Fibroblast of lung (primary cell): ENCODE data around the gene PIK3R6. TPM values are rescaled to one million over a fixed set of nuclear protein-coding genes. Genes with fewer than 3 reads are reported as not detected.

Source experiments
- DNase-seq, 2 donors: peaks; one replicate each; pipeline versions ENCODE4 v3.0.0 to v3.0.0-alpha.2; 2010; ENCODE audit warnings: low read depth in 2 of 2
- H2AFZ ChIP-seq: 2 replicates; pipeline ENCODE4 v1.5.1; 2012; ENCODE audit warnings: low read length, control low read depth, inconsistent platforms
- H3K27ac ChIP-seq: 2 replicates; pipeline ENCODE4 v1.5.1; 2011; ENCODE audit warnings: low read length, control low read depth; ENCODE audit not compliant: insufficient read depth
- H3K27me3 ChIP-seq: 2 replicates; pipeline ENCODE4 v1.5.1; 2011; ENCODE audit warnings: mild to moderate bottlenecking, low read length; ENCODE audit not compliant: control insufficient read depth, insufficient read depth
- H3K36me3 ChIP-seq: 2 replicates; pipeline ENCODE4 v1.5.1; 2011; ENCODE audit warnings: low read length; ENCODE audit not compliant: control insufficient read depth, insufficient read depth
- H3K4me1 ChIP-seq: 2 replicates; pipeline ENCODE4 v1.5.1; 2011; ENCODE audit warnings: low read length; ENCODE audit not compliant: control insufficient read depth, insufficient read depth; ENCODE audit errors: extremely low read depth
- H3K4me2 ChIP-seq: 2 replicates; pipeline ENCODE4 v1.5.1; 2011; ENCODE audit warnings: low read length, control low read depth; ENCODE audit not compliant: insufficient read depth; ENCODE audit errors: extremely low read depth
- H3K4me3 ChIP-seq, 4 experiments: fragments of 200-600 bp in 1 of 4; sonication (generic) in 1 of 4; replicated peaks in 1 of 4; 2 replicates each; pipeline ENCODE4 v1.5.1; 2011 to 2016; ENCODE audit warnings: low read length in 4 of 4, low read depth in 3 of 4, mild to moderate bottlenecking in 3 of 4, control low read depth in 2 of 4, inconsistent platforms in 1 of 4, mixed read lengths in 1 of 4; ENCODE audit not compliant: insufficient read depth in 1 of 4; ENCODE audit errors: control extremely low read depth in 1 of 4
- H3K79me2 ChIP-seq: 2 replicates; pipeline ENCODE4 v1.5.1; 2012; ENCODE audit warnings: mild to moderate bottlenecking, low read length, inconsistent platforms; ENCODE audit not compliant: control insufficient read depth, insufficient read depth
- H3K9ac ChIP-seq: 2 replicates; pipeline ENCODE4 v1.5.1; 2011; ENCODE audit warnings: mild to moderate bottlenecking, low read length, control low read depth; ENCODE audit not compliant: insufficient read depth
- H3K9me3 ChIP-seq: 2 replicates; pipeline ENCODE4 v1.5.1; 2012; ENCODE audit warnings: low read depth, low read length; ENCODE audit not compliant: control insufficient read depth, insufficient read depth
- H4K20me1 ChIP-seq: 2 replicates; pipeline ENCODE4 v1.5.1; 2011; ENCODE audit warnings: low read length; ENCODE audit not compliant: control insufficient read depth, insufficient read depth; ENCODE audit errors: extremely low read depth
- EZH2 ChIP-seq: IDR thresholded peaks from 2 replicates; pipeline ENCODE4 v1.5.1; 2012; ENCODE audit warnings: low read length, control low read depth, mild to moderate bottlenecking; ENCODE audit errors: missing control alignments
- polyA plus RNA-seq, 2 donors: library from polyadenylated mRNA; depleted of rRNA in 1 of 2; stranded (reverse) in 1 of 2; unstranded in 1 of 2; fragments of >200 nt; gene quantifications; 2 replicates each; pipeline ENCODE4 v1.2.1, GENCODE V29; 2011 to 2012; ENCODE audit warnings: missing spikeins in 1 of 2
- total RNA-seq: library from RNA; depleted of rRNA; stranded (reverse); fragments of >200 nt; gene quantifications from 2 replicates; pipeline ENCODE4 v1.2.1, GENCODE V29; 2014
- TF ChIP-seq, protein P1 (sequence below), 2 donors: IDR thresholded peaks in 1 of 2; conservative IDR thresholded peaks in 1 of 2; 1 replicate in 1 of 2; 2 replicates in 1 of 2; pipeline ENCODE4 v1.5.1; 2011 to 2012; ENCODE audit warnings: low read length in 2 of 2, control low read depth in 1 of 2, inconsistent platforms in 1 of 2, low read depth in 1 of 2, mild to moderate bottlenecking in 1 of 2

Gene PIK3R6
- total and polyA plus RNA-seq, 2 donors (not counting 1 experiment from before 2014, with no cell fraction given) = 0.02 TPM; not detected in 1

DNA sequence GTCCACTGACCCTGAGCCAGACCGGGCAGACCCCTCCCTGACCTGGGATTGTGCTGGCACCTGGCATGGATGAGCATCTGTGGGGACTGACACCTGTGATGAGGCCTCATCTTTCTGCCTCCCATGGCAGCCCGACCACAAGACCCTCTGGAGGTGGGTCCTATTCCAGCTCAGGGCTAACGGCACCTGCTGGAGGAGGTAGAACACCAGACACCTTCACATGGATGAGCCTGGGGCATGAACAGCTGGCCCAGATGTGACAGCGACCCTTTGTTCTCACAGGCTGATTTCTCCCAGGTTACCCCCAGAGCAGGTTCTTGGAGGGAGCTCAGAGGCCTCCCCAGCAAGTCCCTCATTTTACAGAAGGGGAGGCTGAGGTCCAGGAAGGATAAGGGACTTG, 46.4 kb upstream of the PIK3R6 start:
- H4K20me1 ChIP-seq = no peaks in the 10 kb centered on the region
- no peaks in the 10 kb centered on the region for H3K9me3 ChIP-seq
- TF ChIP-seq, protein P1, sequence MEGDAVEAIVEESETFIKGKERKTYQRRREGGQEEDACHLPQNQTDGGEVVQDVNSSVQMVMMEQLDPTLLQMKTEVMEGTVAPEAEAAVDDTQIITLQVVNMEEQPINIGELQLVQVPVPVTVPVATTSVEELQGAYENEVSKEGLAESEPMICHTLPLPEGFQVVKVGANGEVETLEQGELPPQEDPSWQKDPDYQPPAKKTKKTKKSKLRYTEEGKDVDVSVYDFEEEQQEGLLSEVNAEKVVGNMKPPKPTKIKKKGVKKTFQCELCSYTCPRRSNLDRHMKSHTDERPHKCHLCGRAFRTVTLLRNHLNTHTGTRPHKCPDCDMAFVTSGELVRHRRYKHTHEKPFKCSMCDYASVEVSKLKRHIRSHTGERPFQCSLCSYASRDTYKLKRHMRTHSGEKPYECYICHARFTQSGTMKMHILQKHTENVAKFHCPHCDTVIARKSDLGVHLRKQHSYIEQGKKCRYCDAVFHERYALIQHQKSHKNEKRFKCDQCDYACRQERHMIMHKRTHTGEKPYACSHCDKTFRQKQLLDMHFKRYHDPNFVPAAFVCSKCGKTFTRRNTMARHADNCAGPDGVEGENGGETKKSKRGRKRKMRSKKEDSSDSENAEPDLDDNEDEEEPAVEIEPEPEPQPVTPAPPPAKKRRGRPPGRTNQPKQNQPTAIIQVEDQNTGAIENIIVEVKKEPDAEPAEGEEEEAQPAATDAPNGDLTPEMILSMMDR (conservative IDR thresholded peaks at IDR 0.05 in 1 of 2, IDR thresholded peaks at IDR 0.05 in 1 of 2; ENCODE audit: low read depth in 1 of 2, low read length in 2 of 2) = no peak
- TF ChIP-seq EZH2 = no peak
- no peaks in the 10 kb centered on the region for H3K36me3 ChIP-seq
- no peak overlapping the region for H3K27ac ChIP-seq
- no peak for DNase-seq
- H3K4me2 ChIP-seq = no peak overlapping the region
- no peaks in the 10 kb centered on the region for H3K27me3 ChIP-seq
- H2AFZ ChIP-seq = no peak overlapping the region
- no peak overlapping the region for H3K4me3 ChIP-seq
- H3K4me1 ChIP-seq = peaks cover 7% of the 10 kb centered on the region
- H3K79me2 ChIP-seq = no peaks in the 10 kb centered on the region
- H3K9ac ChIP-seq = no peak overlapping the region

DNA sequence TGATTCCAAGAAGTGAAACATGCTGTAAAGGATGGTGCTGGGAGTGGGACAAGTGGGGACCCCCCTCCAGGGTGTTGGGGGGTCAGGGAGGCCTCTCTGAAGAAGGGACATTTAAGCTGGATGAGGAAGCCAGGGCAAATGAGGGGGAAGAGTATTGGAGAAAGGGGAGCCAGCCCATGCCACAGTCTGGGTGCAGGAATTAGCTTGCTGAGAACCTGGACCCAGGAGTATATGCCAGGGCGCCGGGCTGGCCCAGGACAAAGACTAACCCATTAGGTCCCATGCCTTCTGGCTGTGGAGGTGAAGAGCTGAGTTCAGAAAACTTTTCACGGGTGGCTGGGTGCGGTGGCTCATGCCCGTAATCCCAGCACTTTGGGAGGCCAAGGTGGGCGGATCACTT, 45.6 kb upstream of the PIK3R6 start:
- Histone ChIP-seq H3K4me1 (peaks cover 7% of the 10 kb centered on the region), H3K27me3 (no peaks in the 10 kb centered on the region), H3K27ac (no peak overlapping the region), H3K4me3 (no peak overlapping the region), H2AFZ (no peak overlapping the region), H4K20me1 (no peaks in the 10 kb centered on the region), H3K79me2 (no peaks in the 10 kb centered on the region), H3K9ac (no peak overlapping the region), H3K4me2 (no peak overlapping the region), H3K9me3 (no peaks in the 10 kb centered on the region), H3K36me3 (no peaks in the 10 kb centered on the region)
- TF ChIP-seq, protein P1 (conservative IDR thresholded peaks at IDR 0.05 in 1 of 2, IDR thresholded peaks at IDR 0.05 in 1 of 2; ENCODE audit: low read depth in 1 of 2, low read length in 2 of 2) = no peak
- TF ChIP-seq EZH2 = no peak
- no peak for DNase-seq

DNA sequence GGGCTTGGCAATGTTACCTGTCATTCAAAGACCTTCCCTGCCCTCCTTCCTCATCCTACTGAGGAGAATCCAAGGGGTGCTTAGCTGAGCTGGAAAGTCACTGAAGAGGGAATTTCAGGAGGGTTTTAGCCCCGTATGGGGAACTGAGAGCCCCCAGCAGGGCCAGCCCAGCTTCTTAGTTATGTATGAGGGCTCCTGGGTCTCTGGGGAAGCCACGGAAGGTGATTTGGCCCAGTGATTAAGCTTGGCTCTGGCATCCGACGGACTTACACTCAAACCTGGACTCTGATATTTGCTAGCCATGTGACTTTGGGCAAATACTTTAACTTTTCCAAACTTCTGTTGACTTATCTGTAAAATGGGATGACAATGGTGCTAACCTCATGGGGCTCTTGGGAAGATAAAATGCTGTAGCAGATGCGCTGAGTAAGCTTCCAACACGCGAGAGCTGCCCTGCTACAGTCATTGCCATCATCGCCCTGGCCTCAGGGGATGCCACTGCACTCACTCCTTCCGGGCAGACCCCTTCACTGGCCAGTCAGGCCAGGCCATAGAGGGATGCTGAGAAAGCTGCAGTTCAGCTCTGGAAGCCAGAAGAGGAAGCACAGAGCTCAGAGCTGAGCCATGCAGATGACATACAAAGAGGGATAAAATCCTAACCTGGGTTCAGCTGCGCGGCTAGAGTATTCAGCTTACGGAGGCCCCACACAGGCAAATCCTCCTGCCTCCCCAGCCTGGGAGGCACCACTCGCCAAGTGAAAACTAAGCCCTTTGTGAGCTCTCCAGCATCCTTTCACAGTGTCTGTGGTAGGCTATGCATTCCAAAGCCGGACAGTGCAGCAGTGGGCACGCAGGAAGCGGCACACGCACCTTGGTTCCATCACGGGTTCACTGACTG, 44.9 kb upstream of the PIK3R6 start:
- no peaks in the 10 kb centered on the region for H3K9me3 ChIP-seq
- H3K4me2 ChIP-seq = no peak overlapping the region
- H3K79me2 ChIP-seq = no peaks in the 10 kb centered on the region
- TF ChIP-seq, protein P1 (conservative IDR thresholded peaks at IDR 0.05 in 1 of 2, IDR thresholded peaks at IDR 0.05 in 1 of 2; ENCODE audit: low read depth in 1 of 2, low read length in 2 of 2) = no peak
- TF ChIP-seq EZH2 = no peak
- H4K20me1 ChIP-seq = no peaks in the 10 kb centered on the region
- H3K4me1 ChIP-seq = peaks cover 7% of the 10 kb centered on the region
- no peak for DNase-seq
- no peaks in the 10 kb centered on the region for H3K27me3 ChIP-seq
- no peak overlapping the region for H3K9ac ChIP-seq
- no peak overlapping the region for H2AFZ ChIP-seq
- H3K27ac ChIP-seq = no peak overlapping the region
- no peak overlapping the region for H3K4me3 ChIP-seq
- H3K36me3 ChIP-seq = no peaks in the 10 kb centered on the region
